Uterus (tissue), 4 donors: ENCODE results near the gene MPP3. TPM values are rescaled to one million over a fixed set of nuclear protein-coding genes. Genes with fewer than 3 reads are reported as not detected.

Experiments
- DNase-seq, 2 donors: peaks; one replicate each; pipeline ENCODE4 v3.0.0-alpha.2; 2019 to 2020
- H3K27ac ChIP-seq, 2 donors: fragments of 200-600 bp; sonication (generic); 1 replicate in 1 of 2; 2 replicates in 1 of 2; pipeline ENCODE4 v1.5.1; 2016 to 2018
- H3K27me3 ChIP-seq, 2 donors: fragments of 200-600 bp; sonication (generic); one replicate each; pipeline ENCODE4 v1.5.1; 2018 to 2019; ENCODE audit warnings: control low read depth in 1 of 2
- H3K36me3 ChIP-seq, 2 donors: fragments of 200-600 bp; sonication (generic); one replicate each; pipeline ENCODE4 v1.5.1; 2019; ENCODE audit warnings: control low read depth in 1 of 2
- H3K4me1 ChIP-seq, 2 donors: fragments of 200-600 bp; sonication (generic); one replicate each; pipeline ENCODE4 v1.5.1; 2018 to 2019; ENCODE audit warnings: control low read depth in 1 of 2
- H3K4me3 ChIP-seq, 2 donors: fragments of 200-600 bp; sonication (generic); 1 replicate in 1 of 2; 2 replicates in 1 of 2; pipeline ENCODE4 v1.5.1; 2018 to 2019; ENCODE audit warnings: mild to moderate bottlenecking in 1 of 2
- H3K9me3 ChIP-seq, 2 donors: fragments of 200-600 bp; sonication (generic); one replicate each; pipeline ENCODE4 v1.5.1; 2019; ENCODE audit warnings: control low read depth in 1 of 2
- POLR2A ChIP-seq, 2 donors: fragments of 450-650 bp; IDR thresholded peaks; one replicate each; pipeline ENCODE4 v1.6.1; 2016; ENCODE audit warnings: antibody characterized with exemption in 2 of 2, mild to moderate bottlenecking in 1 of 2, moderate library complexity in 1 of 2
- intact Hi-C: fragments of 100-400 bp; cut with DNase I; formaldehyde crosslinking; loops from one replicate; pipeline ENCODE4 v1.15.1; 2023; ENCODE audit warnings: low total_unique reads
- total RNA-seq, 4 donors: library from RNA; depleted of rRNA in 3 of 4; stranded (reverse); fragments of >200 nt in 3 of 4; gene quantifications; one replicate each; pipeline versions ENCODE4 v1.1.0 to v1.2.4, GENCODE V29; 2014 to 2023
- TF ChIP-seq, protein P1 (sequence below), 4 experiments: fragments of 200-600 bp in 2 of 4; fragments of 450-650 bp in 2 of 4; sonication (generic) in 2 of 4; IDR thresholded peaks; one replicate each; pipeline ENCODE4 v1.5.1; 2016 to 2019; ENCODE audit warnings: antibody characterized with exemption in 4 of 4, mild to moderate bottlenecking in 2 of 4, moderate library complexity in 1 of 4
- donor health status: DM: yes; HTN: yes; CAD: no.

Gene MPP3
- total RNA-seq, 4 donors from 2014 or later: 5.6 to 21.2 (median 15.8) TPM

DNA sequence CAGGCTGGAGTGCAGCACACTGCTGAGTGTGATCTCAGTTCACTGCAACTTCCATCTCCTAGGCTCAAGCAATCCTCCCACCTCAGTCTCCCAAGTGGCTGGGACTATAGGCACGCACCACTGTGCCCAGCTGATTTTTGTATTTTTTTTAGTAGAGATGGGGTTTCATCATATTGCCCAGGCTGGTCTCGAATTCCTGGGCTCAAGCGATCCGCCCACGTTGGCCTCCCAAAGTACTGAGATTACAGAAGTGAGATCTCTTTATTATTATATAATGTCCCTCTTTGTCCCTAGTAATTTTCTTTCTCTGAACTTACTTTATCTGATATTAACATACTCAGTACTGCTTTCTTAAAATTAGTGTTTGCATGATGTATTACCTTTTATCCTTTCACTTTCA is 44.4 kb downstream of the MPP3 start:
- Histone ChIP-seq H3K9me3 (no peaks in the 10 kb centered on the region), H3K27me3 (no peaks in the 10 kb centered on the region), H3K27ac (no peak overlapping the region), H3K4me3 (no peak overlapping the region), H3K36me3 (no peaks in the 10 kb centered on the region), H3K4me1 (no peaks in the 10 kb centered on the region)
- TF ChIP-seq POLR2A (IDR thresholded peaks at IDR 0.05): no peak
- DNase-seq: no peak
- intact Hi-C loops: no loop called here

DNA sequence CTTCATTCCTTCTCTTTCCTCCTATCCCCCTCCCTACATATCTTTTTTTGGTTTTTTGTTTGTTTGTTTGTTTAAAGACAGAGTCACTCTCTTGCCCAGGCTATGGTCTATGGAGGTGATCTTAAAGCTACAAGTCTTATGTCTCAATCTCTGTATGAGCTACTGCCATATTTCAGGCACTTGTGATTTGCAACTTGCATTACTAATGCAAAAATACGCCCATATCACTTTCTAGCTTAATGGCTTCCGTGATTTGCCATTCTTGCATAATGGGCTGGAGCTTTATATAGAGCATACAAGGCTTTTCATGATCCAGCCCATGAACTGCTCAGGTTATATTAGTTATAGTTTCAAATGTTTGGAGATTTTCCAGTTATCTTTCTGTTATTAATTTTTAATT is 45.2 kb downstream of the MPP3 start:
- no peak for DNase-seq
- Histone ChIP-seq H3K27me3 (no peaks in the 10 kb centered on the region), H3K36me3 (no peaks in the 10 kb centered on the region), H3K27ac (no peak overlapping the region), H3K9me3 (no peaks in the 10 kb centered on the region), H3K4me1 (no peaks in the 10 kb centered on the region), H3K4me3 (no peak overlapping the region)
- no peak for TF ChIP-seq POLR2A (IDR thresholded peaks at IDR 0.05)
- TF ChIP-seq, protein P1, sequence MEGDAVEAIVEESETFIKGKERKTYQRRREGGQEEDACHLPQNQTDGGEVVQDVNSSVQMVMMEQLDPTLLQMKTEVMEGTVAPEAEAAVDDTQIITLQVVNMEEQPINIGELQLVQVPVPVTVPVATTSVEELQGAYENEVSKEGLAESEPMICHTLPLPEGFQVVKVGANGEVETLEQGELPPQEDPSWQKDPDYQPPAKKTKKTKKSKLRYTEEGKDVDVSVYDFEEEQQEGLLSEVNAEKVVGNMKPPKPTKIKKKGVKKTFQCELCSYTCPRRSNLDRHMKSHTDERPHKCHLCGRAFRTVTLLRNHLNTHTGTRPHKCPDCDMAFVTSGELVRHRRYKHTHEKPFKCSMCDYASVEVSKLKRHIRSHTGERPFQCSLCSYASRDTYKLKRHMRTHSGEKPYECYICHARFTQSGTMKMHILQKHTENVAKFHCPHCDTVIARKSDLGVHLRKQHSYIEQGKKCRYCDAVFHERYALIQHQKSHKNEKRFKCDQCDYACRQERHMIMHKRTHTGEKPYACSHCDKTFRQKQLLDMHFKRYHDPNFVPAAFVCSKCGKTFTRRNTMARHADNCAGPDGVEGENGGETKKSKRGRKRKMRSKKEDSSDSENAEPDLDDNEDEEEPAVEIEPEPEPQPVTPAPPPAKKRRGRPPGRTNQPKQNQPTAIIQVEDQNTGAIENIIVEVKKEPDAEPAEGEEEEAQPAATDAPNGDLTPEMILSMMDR (IDR thresholded peaks at IDR 0.05): no peak
- intact Hi-C loops: no loop called here

DNA sequence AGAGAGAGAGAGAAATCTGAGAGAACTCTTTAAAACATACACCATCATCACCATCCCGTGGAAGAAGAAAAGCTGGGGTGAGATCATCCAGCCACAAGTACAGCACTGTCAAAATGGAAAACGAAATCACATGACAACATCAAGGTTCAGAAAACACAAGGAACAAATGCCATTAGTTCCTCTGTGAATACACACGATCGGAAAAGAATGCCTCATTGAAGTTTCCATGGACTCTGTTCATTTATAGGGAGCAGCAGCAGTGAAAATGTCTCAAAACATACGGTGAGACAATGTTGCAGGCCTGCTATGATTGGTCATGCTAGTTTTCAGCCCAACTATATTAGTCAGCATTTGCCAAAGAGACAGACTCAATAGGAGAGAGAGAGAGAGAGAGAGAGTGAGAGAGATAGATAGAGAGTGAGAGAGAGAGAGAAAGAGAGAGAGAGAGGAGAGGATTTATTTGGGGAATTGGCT is 48.3 kb downstream of the MPP3 start:
- Histone ChIP-seq H3K27me3 (no peaks in the 10 kb centered on the region), H3K27ac (no peak overlapping the region), H3K36me3 (no peaks in the 10 kb centered on the region), H3K4me1 (peaks cover 0 to 2% of the 10 kb centered on the region in 2 donors), H3K4me3 (no peak overlapping the region), H3K9me3 (no peaks in the 10 kb centered on the region)
- TF ChIP-seq, protein P1 (IDR thresholded peaks at IDR 0.05): no peak
- TF ChIP-seq POLR2A (IDR thresholded peaks at IDR 0.05): no peak
- no peak for DNase-seq
- intact Hi-C loops: no loop called here

DNA sequence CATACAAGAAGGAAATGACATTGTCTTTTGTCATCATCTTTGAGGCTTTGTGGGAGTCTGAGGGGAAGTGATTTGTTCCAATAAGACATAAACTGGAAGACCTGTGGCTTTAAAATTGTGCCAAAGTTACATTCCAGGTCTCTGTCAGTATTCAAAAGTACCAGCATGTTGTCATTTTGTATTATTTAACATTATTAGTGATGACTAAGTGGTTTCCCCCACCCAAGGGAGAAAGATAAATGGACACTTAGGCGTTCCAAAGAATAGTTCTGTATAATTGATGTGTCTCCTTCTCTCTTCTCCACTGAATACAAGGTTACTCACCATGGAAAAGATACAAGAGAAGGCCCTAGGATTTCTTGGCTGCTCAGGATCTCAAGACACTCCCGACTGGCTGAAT is 48.9 kb downstream of the MPP3 start:
- Histone ChIP-seq H3K4me1 (peaks cover 0 to 6% of the 10 kb centered on the region in 2 donors), H3K4me3 (no peak overlapping the region), H3K27ac (no peak overlapping the region), H3K27me3 (no peaks in the 10 kb centered on the region), H3K36me3 (no peaks in the 10 kb centered on the region), H3K9me3 (no peaks in the 10 kb centered on the region)
- no peak for DNase-seq
- no peak for TF ChIP-seq POLR2A (IDR thresholded peaks at IDR 0.05)
- TF ChIP-seq, protein P1 (IDR thresholded peaks at IDR 0.05): no peak
- intact Hi-C loops: no loop called here

DNA sequence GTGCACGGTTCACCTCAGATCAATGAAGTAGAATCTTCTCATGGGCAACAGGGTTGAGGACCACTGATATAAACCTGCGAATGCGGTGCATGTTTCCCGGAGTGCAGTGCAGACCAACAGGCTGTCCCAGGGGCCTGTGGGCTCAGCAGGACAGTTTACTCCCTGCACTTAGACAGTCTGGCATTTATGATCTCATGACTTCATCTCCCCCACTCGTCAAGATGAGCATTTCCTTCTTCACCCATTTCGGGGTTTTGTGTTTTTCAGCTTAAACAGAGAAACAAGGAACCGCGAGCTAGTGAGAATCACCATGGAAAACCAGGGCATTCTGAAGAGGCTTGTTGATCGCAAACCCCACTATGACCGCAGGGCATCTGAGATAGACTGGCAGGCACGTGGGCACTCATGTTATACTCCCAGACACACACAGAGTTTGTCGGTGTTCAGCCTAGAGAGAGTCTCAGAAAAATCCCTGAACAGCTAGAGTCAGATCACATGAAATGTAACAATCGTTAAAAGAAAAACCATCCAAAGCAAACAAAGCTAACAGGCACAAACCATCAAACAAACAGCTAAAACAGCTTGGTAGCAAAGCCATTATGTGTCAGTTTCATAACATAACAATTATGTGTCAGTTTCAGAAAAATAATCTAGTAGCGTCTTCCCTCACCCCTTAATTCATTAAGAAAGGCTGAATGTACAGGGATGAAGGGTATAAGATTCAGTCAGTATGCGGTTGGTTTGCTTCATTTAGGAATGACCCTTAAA is 49.8 kb downstream of the MPP3 start:
- no peak for DNase-seq
- H3K4me1 ChIP-seq: peaks cover 0 to 6% of the 10 kb centered on the region in 2 donors
- no peak overlapping the region for H3K4me3 ChIP-seq
- intact Hi-C loops: no loop called here
- H3K36me3 ChIP-seq: no peaks in the 10 kb centered on the region
- no peak overlapping the region for H3K27ac ChIP-seq
- no peaks in the 10 kb centered on the region for H3K9me3 ChIP-seq
- H3K27me3 ChIP-seq: no peaks in the 10 kb centered on the region
- TF ChIP-seq POLR2A (IDR thresholded peaks at IDR 0.05): no peak
- TF ChIP-seq, protein P1 (IDR thresholded peaks at IDR 0.05): no peak
